NT2/D1 (cell line): Measurements from ENCODE around the gene ST6GALNAC3.

Experiments
- YY1 ChIP-seq: IDR thresholded peaks from 2 replicates; pipeline ENCODE4 v1.6.1; 2011; ENCODE audit not compliant: insufficient read length, insufficient read depth
- ZNF274 ChIP-seq: IDR thresholded peaks from 2 replicates; pipeline ENCODE4 v1.6.1; 2011; ENCODE audit warnings: mild to moderate bottlenecking, low read depth, low read length

- TF ChIP-seq YY1, result no peak
- no peak for TF ChIP-seq ZNF274
Measured at GRCh38 chr1:76049498-76049897, 25.0 kb upstream of the ST6GALNAC3 start.
